GM18507 (cell line): Measurements from ENCODE around the gene HECTD4.
"Not testable (repeated sequence)": the region's sequence is repeated elsewhere in the genome, so short reads cannot be mapped to it uniquely, and the experiment has no call there.

Source experiments
- DNase-seq: peaks from one replicate; pipeline ENCODE4 v3.0.0; 2011; ENCODE audit warnings: low read depth; ENCODE audit not compliant: insufficient read length; ENCODE audit errors: extremely low spot score
- FAIRE-seq: peaks from 2 replicates; lab custom pipeline; 2011; peaks lifted over from hg19 to GRCh38; lab: Jason Lieb, UNC

HECTD4 gene, protein sequence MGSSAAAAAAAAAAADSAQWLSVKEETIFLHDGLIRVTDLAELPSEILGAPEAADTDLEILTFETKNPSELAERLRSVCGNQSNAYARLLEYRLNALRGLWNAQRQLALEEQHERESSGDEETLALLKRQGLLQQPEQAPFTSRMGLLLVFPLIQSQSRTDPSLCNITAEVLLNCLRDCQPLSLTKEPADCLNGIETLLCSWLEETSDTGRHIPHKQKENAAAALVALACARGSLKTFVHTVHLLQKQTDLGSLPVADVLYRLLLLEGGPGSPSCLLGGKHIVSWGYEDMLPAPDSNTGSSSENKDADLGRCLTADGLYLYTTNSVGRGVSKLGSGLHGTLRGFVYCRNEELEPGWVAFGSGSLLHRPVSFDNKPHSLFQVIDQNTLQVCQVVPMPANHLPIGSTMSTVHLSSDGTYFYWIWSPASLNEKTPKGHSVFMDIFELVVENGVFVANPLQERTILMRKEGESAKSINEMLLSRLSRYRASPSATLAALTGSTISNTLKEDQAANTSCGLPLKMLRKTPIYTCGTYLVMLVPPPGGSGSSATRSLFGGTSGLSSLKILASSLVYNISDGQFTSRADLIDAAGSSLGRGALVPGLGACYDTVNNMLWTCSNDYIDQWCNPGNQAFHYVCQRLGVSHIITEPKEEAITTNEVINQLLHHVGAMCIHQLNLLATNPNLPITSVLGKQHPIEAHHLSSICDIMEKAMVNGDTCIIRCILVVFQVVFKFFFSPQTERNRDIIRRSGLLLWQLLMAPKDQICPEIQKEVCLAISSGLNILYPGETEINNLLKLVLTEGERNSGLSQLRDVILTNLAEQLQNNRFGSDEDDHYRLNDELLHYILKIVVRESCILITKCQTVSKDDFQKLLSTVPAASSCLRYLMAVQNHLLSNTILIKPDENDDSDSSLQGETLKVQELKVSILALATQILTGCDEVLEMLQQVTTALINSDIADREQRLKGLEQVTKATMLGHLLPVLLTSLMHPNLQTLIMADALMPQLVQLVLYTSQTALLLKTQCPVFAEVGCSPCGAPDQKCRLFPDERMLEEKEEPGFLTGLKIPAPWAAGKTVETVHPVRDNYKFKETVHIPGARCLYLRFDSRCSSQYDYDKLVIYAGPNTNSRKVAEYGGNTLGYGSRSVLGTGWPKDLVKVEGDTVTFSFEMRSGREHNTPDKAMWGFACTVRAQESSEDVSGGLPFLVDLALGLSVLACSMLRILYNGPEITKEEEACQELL (N-terminal part only)

DNA sequence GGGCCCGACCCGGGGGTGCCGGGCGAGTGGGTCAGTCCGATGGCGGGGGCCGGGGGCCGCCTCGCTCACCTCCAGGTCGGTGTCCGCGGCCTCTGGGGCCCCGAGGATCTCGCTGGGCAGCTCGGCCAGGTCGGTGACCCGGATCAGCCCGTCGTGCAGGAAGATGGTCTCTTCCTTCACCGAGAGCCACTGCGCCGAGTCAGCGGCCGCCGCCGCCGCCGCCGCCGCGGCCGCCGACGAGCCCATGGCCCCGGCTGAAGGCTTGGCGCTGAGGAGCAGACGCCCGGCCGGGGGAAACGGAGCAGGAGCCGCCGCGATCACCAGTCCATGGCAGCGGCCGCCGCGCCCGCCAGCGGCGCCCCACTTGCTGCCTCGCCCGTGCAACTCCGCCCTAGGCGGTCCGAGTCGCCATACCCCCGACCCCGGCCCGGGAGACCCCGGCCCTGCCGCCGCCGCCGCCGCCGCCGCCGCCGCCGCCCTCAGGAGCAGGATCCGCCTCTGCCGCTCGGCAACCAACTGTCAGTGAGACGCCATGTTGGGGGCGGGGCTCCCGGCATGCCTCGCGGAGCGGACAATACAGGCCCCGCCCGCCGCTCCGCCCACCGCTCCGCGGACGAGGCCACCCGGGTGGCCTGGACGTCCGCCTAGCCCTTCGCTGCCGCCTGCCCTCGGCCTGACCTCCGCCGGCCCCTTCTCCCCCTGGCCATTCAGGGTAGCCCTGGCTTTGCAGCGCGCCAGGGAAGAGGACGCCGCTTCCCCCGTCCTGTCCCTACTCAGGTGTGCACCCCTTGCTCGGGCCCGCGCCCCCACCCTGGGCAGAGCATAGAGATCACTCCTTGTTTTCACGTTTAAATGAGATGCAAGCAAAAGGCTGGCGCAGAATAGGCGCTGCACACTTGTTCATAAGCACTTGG is at the start of gene HECTD4:
HECTD4 (minus strand) TSS at position 549 of the 914 bp plus-strand sequence; CDS start at position 246, 303 bp downstream.
- DNase-seq (peak; percentile 94), FAIRE-seq (peak; percentile 75)

- FAIRE-seq = no peak
- DNase-seq = no peak
These were observed 49.7 kb upstream of the HECTD4 start for GRCh38 chr12:112431965-112432364.

- FAIRE-seq = no peak
These were observed 48.7 kb upstream of the HECTD4 start for GRCh38 chr12:112430929-112431328.

GRCh38 chr12:112427760-112428159 is 45.5 kb upstream of the HECTD4 start:
- FAIRE-seq (no peak), DNase-seq (no peak)

More at GRCh38 chr12:112430929-112431328, 48.7 kb upstream of the HECTD4 start:
- no peak for DNase-seq

DNA sequence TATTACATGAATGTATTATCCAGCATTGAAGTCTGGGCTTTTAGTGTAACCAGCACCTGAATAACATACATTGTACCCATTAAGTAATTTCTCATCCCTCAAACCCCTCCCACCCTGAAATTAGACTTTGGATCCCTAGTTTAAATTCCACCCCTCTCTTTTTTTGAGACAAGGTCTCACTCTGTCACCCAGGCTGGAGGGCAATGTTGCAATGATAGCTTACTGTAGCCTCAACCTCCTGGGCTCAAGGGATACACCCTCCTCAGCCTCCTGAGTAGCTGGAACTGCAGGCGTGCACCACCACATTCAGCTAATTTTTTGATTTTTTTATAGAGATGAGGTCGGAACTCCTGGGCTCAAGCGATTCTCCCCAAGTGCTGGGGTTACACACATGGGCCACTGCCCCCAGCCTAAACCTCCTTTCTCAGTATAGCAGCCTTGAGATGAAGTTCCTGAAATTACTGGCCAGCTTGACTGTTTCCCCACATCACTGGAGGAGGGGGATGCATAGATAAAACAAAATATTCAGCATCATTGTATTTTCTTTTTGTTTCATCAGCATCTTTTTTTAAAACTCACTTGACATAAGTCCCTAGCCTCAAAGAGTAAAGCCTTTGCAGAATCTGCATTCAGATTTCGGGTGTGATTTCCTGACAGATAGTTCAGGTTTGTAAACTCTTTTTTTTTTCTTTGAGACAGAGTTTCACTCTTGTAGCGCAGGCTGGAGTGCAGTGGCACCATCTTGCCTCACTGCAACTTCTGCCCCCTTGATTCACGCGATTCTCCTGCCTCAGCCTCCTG is 43.6 kb upstream of the HECTD4 start:
- FAIRE-seq = no peak
- DNase-seq = no peak

- FAIRE-seq (no peak), DNase-seq (no peak)
These were observed 41.9 kb upstream of the HECTD4 start for GRCh38 chr12:112424126-112424525.

DNA sequence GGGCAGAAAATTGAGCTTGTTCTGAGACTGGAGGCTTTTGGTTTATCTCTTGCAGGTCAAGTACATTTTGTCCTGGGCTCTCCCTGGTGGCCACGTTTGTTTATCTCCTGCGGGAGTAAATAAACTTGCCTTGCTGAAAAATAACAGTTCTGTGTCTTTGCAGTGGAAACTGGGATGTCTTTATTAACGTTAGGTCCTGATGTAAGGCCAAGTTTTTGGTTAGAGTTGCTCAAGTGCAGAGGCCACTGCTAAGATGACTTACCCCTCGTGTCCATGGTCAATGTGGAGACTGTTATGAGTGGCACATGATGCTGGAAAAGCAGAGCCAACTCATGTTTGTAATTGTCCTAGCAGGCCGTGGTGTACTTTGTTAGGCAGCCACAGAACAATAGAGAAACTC is 40.3 kb upstream of the HECTD4 start:
- DNase-seq (no peak), FAIRE-seq (no peak)

- DNase-seq (no peak), FAIRE-seq (no peak)
These were observed 39.1 kb upstream of the HECTD4 start for GRCh38 chr12:112421363-112421762.

DNA sequence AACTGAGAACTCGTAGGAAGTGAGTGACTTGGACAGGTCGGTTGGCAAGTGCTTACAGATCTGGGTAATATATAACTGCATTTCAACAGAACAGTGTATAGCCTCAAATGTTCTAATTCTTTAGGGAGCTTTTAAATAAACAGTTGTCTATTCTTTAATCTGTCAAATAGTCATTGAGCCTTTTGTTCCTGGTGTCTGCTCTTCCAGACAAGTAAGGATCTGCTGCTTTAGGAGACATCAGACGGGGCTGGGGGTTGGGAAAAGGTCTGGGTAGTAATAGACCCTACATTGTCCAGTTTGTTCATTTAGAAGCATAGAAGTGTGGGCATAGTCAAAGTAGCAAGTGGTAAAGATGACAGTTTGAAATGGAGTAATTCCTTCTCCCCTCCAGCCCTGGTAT is 38.5 kb upstream of the HECTD4 start:
- DNase-seq (no peak), FAIRE-seq (no peak)

GRCh38 chr12:112419297-112420133 is 37.3 kb upstream of the HECTD4 start:
- DNase-seq = no peak

DNA sequence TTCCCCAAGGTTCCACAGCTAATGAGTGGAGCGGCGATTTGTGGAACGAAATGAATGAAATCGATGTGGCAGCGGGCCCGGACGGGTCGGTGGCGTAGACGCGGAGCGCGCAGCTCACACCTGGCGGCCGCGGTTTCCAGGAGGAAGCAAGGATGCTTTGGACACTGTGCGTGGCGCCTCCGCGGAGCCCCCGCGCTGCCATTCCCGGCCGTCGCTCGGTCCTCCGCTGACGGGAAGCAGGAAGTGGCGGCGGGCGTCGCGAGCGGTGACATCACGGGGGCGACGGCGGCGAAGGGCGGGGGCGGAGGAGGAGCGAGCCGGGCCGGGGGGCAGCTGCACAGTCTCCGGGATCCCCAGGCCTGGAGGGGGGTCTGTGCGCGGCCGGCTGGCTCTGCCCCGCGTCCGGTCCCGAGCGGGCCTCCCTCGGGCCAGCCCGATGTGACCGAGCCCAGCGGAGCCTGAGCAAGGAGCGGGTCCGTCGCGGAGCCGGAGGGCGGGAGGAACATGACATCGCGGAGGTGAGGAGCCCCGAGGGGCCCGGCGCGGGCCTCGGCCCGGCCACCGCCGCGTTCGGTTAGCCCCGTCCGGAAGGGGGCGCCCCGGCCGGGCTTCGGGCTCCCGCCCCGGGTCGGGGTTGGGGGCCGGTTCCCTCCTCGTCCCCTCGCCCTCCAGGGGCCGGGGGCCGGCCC is 36.5 kb upstream of the HECTD4 start, which contains the start of gene PTPN11:
PTPN11 (plus strand) TSS at position 340 of the 689 bp plus-strand sequence; CDS start at position 505, 165 bp downstream.
- DNase-seq (peak; percentile 74), FAIRE-seq (peak; percentile 71)

More at GRCh38 chr12:112419297-112420133, 37.3 kb upstream of the HECTD4 start:
- peak; percentile 53 for FAIRE-seq

- FAIRE-seq (no peak), DNase-seq (no peak)
These were observed 36.0 kb upstream of the HECTD4 start for GRCh38 chr12:112418273-112418607.

DNA sequence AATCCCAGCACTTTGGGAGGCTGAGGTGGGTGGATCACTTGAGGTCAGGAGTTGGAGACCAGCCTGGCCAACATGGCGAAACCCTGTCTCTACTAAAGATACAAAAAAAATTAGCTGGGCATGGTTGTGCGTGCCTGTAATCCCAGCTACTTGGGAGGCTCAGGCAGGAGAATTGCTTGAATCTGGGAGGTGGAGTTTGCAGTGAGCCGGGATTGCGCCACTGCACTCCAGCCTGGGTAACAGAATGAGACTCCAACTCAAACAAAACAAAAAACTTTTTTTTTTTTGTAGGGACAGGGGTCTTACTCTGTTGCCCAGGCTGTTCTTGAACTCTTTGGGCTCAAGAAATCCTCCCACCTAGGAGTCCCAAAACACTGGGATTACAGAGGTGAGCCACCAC is 33.2 kb upstream of the HECTD4 start:
- DNase-seq, FAIRE-seq: not testable (repeated sequence)

DNA sequence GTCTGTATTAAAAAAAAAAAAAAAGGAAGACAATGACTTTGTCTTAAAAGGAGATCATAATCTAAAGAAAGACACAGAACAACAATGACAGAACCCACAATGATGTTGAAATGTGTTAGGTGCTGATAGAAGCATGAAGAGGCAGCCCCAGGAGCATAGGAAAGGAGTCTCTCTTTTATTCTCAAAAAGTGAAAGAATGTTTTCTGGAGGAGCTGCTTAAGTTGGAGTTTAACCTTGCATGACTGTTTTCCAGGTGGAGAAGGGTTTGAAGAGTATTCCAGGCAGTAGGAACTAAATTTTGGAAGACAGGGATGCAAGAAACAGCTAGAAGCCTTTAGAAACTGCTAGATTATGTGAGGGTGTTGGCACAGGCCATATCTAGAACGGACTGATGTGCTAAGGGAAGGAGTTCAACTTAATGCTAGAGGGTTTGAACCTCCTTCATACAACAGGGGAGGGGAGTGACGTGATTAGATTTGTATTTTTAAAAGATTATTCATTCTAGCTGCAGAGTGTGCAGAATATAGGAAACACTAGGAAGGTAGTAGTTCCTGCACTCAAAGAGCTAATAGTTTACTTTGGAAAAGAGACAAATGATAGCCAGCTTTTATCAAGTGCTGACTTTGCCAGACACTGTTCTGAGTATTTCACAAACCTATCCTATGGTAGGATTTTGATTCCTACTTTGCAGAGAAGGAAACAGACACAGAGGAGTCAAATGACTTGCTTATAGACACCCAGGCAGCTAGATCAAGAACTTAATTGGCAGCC is 31.8 kb upstream of the HECTD4 start:
- FAIRE-seq = no peak

GRCh38 chr12:112409906-112410244 is 27.6 kb upstream of the HECTD4 start:
- DNase-seq (no peak), FAIRE-seq (no peak)

More for the DNA sequence above, 31.8 kb upstream of the HECTD4 start:
- no peak for DNase-seq
